NCI-H2107 treated with DMSO at 0.1 percent for 48 hours (cell line): ENCODE data around the gene GNL2.

Source experiments
- DNase-seq: peaks from one replicate; lab custom pipeline; 2025; ENCODE audit not compliant: unreplicated experiment; lab: John Stamatoyannopoulos, UW

GNL2 gene

GRCh38 chr1:37517569-37517968, 78.2 kb downstream of the GNL2 start:
- DNase-seq, result no peak
